MM.1S (cell line): ENCODE measurements around the gene PLXDC2.

Source experiments
- DNase-seq: peaks from one replicate; pipeline ENCODE4 v3.0.0-alpha.2; 2015
- H2AFZ ChIP-seq: fragments of 300-600 bp; sonication (generic); 2 replicates; pipeline ENCODE4 v1.6.0; 2016; ENCODE audit warnings: antibody characterized with exemption, low read length
- H3F3A ChIP-seq: fragments of 300-600 bp; sonication (generic); 2 replicates; pipeline ENCODE4 v1.6.1; 2016; ENCODE audit warnings: mild to moderate bottlenecking, antibody characterized with exemption, low read length, moderate library complexity, mixed read lengths; ENCODE audit not compliant: insufficient read depth
- H3K27ac ChIP-seq: fragments of 300-600 bp; sonication (generic); 2 replicates; pipeline ENCODE4 v1.5.1; 2016; ENCODE audit warnings: mild to moderate bottlenecking, low read length
- H3K27me3 ChIP-seq: fragments of 300-600 bp; sonication (generic); replicated peaks from 2 replicates; pipeline ENCODE4 v1.6.0; 2016; ENCODE audit warnings: low read length; ENCODE audit not compliant: insufficient read depth
- H3K36me3 ChIP-seq: fragments of 300-600 bp; sonication (generic); replicated peaks from 2 replicates; pipeline ENCODE4 v1.6.1; 2016; ENCODE audit warnings: mild to moderate bottlenecking, low read length, mixed read lengths; ENCODE audit not compliant: insufficient read depth
- H3K4me1 ChIP-seq: fragments of 300-600 bp; sonication (generic); 2 replicates; pipeline ENCODE4 v1.6.1; 2016; ENCODE audit warnings: low read length, mixed read lengths
- H3K4me2 ChIP-seq: fragments of 300-600 bp; sonication (generic); 2 replicates; pipeline ENCODE4 v1.6.0; 2016; ENCODE audit warnings: low read depth, low read length
- H3K4me3 ChIP-seq: fragments of 300-600 bp; sonication (generic); 2 replicates; pipeline ENCODE4 v1.5.1; 2016; ENCODE audit warnings: low read length, mixed read lengths
- H3K79me2 ChIP-seq: fragments of 300-600 bp; sonication (generic); 2 replicates; pipeline ENCODE4 v1.6.1; 2016; ENCODE audit warnings: mixed run types, low read length, mixed read lengths
- H3K9ac ChIP-seq: fragments of 300-600 bp; sonication (generic); 2 replicates; pipeline ENCODE4 v1.6.1; 2016; ENCODE audit warnings: low read length, mixed read lengths
- H3K9me2 ChIP-seq: fragments of 300-600 bp; sonication (generic); replicated peaks from 2 replicates; pipeline ENCODE4 v1.6.1; 2016; ENCODE audit warnings: mild to moderate bottlenecking, low read length, mixed read lengths; ENCODE audit not compliant: insufficient read depth
- H3K9me3 ChIP-seq: fragments of 300-600 bp; sonication (generic); replicated peaks from 2 replicates; pipeline ENCODE4 v1.6.1; 2016; ENCODE audit warnings: mild to moderate bottlenecking, low read length, mixed read lengths; ENCODE audit not compliant: insufficient read depth
- H4K20me1 ChIP-seq: fragments of 300-600 bp; sonication (generic); 2 replicates; pipeline ENCODE4 v1.6.1; 2016; ENCODE audit warnings: mild to moderate bottlenecking, low read length, moderate library complexity, mixed read lengths; ENCODE audit not compliant: insufficient read depth
- CTCF ChIP-seq: fragments of 300-600 bp; sonication (generic); IDR thresholded peaks from 2 replicates; pipeline ENCODE4 v1.5.1; 2016; ENCODE audit warnings: antibody characterized with exemption, low read length, mixed read lengths
- EZH2 ChIP-seq: fragments of 300-600 bp; sonication (generic); optimal IDR thresholded peaks from 2 replicates; pipeline ENCODE3; 2017; ENCODE audit warnings: low read depth, mild to moderate bottlenecking, antibody characterized with exemption, low read length, mixed read lengths
- EZH2phosphoT487 ChIP-seq: fragments of 300-600 bp; sonication (generic); IDR thresholded peaks from 2 replicates; pipeline ENCODE4 v1.6.1; 2018; ENCODE audit warnings: antibody characterized with exemption, low read length

Gene PLXDC2

GRCh38 chr10:20162123-20162522, 345.9 kb downstream of the PLXDC2 start:
- no peak overlapping the region for H3K27ac ChIP-seq
- H3K4me1 ChIP-seq = no peaks in the 10 kb centered on the region
- H3K9ac ChIP-seq = no peak overlapping the region
- no peak for DNase-seq
- no peaks in the 10 kb centered on the region for H3K9me2 ChIP-seq
- no peaks in the 10 kb centered on the region for H3K27me3 ChIP-seq
- no peaks in the 10 kb centered on the region for H4K20me1 ChIP-seq
- H2AFZ ChIP-seq = no peak overlapping the region
- H3K79me2 ChIP-seq = no peaks in the 10 kb centered on the region
- no peak overlapping the region for H3K4me2 ChIP-seq
- no peak overlapping the region for H3K4me3 ChIP-seq
- H3K9me3 ChIP-seq = no peaks in the 10 kb centered on the region
- TF ChIP-seq EZH2 (no peak), CTCF (no peak), EZH2phosphoT487 (no peak)
- H3F3A ChIP-seq = no peaks in the 10 kb centered on the region
- no peaks in the 10 kb centered on the region for H3K36me3 ChIP-seq

- Histone ChIP-seq H3K9me2 (no peaks in the 10 kb centered on the region; the same call in 1 of the 2 replicates), H3F3A (no peaks in the 10 kb centered on the region), H3K4me2 (no peak overlapping the region), H3K9me3 (no peaks in the 10 kb centered on the region), H2AFZ (no peak overlapping the region), H3K79me2 (no peaks in the 10 kb centered on the region), H3K4me3 (no peak overlapping the region), H3K27ac (no peak overlapping the region), H4K20me1 (no peaks in the 10 kb centered on the region), H3K27me3 (no peaks in the 10 kb centered on the region), H3K4me1 (no peaks in the 10 kb centered on the region), H3K9ac (no peak overlapping the region), H3K36me3 (no peaks in the 10 kb centered on the region)
- TF ChIP-seq EZH2phosphoT487 (no peak), EZH2 (no peak)
- no peak for DNase-seq
Observed at GRCh38 chr10:20166096-20166675, 350.0 kb downstream of the PLXDC2 start.

- Histone ChIP-seq H3K27ac (no peak overlapping the region), H3K9me2 (no peaks in the 10 kb centered on the region; the same call in 1 of the 2 replicates), H3K4me1 (no peaks in the 10 kb centered on the region), H3K36me3 (no peaks in the 10 kb centered on the region), H4K20me1 (no peaks in the 10 kb centered on the region), H3K4me2 (no peak overlapping the region), H3K4me3 (no peak overlapping the region), H2AFZ (no peak overlapping the region), H3F3A (no peaks in the 10 kb centered on the region), H3K27me3 (no peaks in the 10 kb centered on the region), H3K79me2 (no peaks in the 10 kb centered on the region), H3K9me3 (no peaks in the 10 kb centered on the region), H3K9ac (no peak overlapping the region)
- DNase-seq = no peak
- TF ChIP-seq CTCF = no peak
- no peak for TF ChIP-seq EZH2
- no peak for TF ChIP-seq EZH2phosphoT487
Observed at GRCh38 chr10:20170661-20171060, 354.4 kb downstream of the PLXDC2 start.

GRCh38 chr10:20173046-20173445, 356.8 kb downstream of the PLXDC2 start:
- no peak for DNase-seq
- H3K27ac ChIP-seq = no peak overlapping the region

More at GRCh38 chr10:20173046-20173445, 356.8 kb downstream of the PLXDC2 start:
- Histone ChIP-seq H3K9me2 (no peaks in the 10 kb centered on the region; the same call in 1 of the 2 replicates), H2AFZ (no peak overlapping the region), H3K9me3 (no peaks in the 10 kb centered on the region), H3K4me2 (no peak overlapping the region), H3K36me3 (no peaks in the 10 kb centered on the region), H3F3A (no peaks in the 10 kb centered on the region), H3K9ac (no peak overlapping the region), H4K20me1 (no peaks in the 10 kb centered on the region), H3K4me1 (no peaks in the 10 kb centered on the region), H3K4me3 (no peak overlapping the region), H3K27me3 (no peaks in the 10 kb centered on the region), H3K79me2 (no peaks in the 10 kb centered on the region)
- no peak for TF ChIP-seq CTCF
- no peak for TF ChIP-seq EZH2
